22Rv1 (cell line): ENCODE data around the gene COBLL1.

ENCODE experiments used
- CTCF ChIP-seq: fragments of 450-650 bp; IDR thresholded peaks from 2 replicates; pipeline ENCODE4 v1.5.1; 2017; ENCODE audit warnings: mild to moderate bottlenecking
- ZFX ChIP-seq: fragments of 450-650 bp; IDR thresholded peaks from 2 replicates; pipeline ENCODE4 v1.6.1; 2017; ENCODE audit warnings: antibody characterized with exemption, borderline replicate concordance

GRCh38 chr2:164815071-164815793, 26.4 kb downstream of the COBLL1 start:
- no peak for TF ChIP-seq CTCF
- TF ChIP-seq ZFX, result no peak
